Measurements from ENCODE around the gene ZBTB45.

GRCh38 chr19:58560007-58560887 is 40.6 kb upstream of the ZBTB45 start:
- no peak for TF ChIP-seq ZSCAN18 (CRISPR knock-in tag; IDR thresholded peaks at IDR 0.05)
- no peak for TF ChIP-seq CREB1 (CRISPR knock-in tag; IDR thresholded peaks at IDR 0.05)
- TF ChIP-seq NFE2L1 (CRISPR knock-in tag; IDR thresholded peaks at IDR 0.05) = no peak
- TF ChIP-seq CTCF (IDR thresholded peaks at IDR 0.05) = no peak
- no peak for TF ChIP-seq PRDM15 (CRISPR knock-in tag; IDR thresholded peaks at IDR 0.05)
- TF ChIP-seq E2F1 (CRISPR knock-in tag; IDR thresholded peaks at IDR 0.05) = no peak
- no peak for TF ChIP-seq IRF1 (CRISPR knock-in tag; IDR thresholded peaks at IDR 0.05)
- no peak for TF ChIP-seq FOXP1 (CRISPR knock-in tag; IDR thresholded peaks at IDR 0.05; ENCODE audit: borderline replicate concordance)

All from WTC11 (cell line).